HEK293T (cell line): ENCODE data around the gene SLAMF7.

Experiments
- CTCF ChIA-PET: fragments of 350-600 bp; formaldehyde crosslinking; extraction: SDS; loops from one replicate; lab custom pipeline; 2021; ENCODE audit warnings: antibody characterized with exemption, inconsistent platforms; lab: Yijun Ruan, JAX
- POLR2A ChIA-PET: fragments of 350-600 bp; formaldehyde crosslinking; extraction: SDS; loops from one replicate; lab custom pipeline; 2020; ENCODE audit warnings: antibody characterized with exemption, inconsistent platforms; lab: Yijun Ruan, JAX
- DNase-seq: peaks from one replicate; pipeline ENCODE4 v3.0.0; 2012; ENCODE audit warnings: mixed read lengths; ENCODE audit errors: extremely low spot score
- ARNT ChIP-seq: fragments of 450-650 bp; IDR thresholded peaks from 2 replicates; pipeline ENCODE4 v1.6.1; 2017; ENCODE audit warnings: mild to moderate bottlenecking
- BHLHE40 ChIP-seq: fragments of 450-650 bp; IDR thresholded peaks from 2 replicates; pipeline ENCODE4 v1.6.1; 2016; ENCODE audit warnings: mild to moderate bottlenecking, moderate library complexity, borderline replicate concordance
- CTBP1 ChIP-seq: fragments of 450-650 bp; IDR thresholded peaks from 2 replicates; pipeline ENCODE4 v1.6.1; 2016; ENCODE audit warnings: borderline replicate concordance
- ELF4 ChIP-seq: fragments of 450-650 bp; IDR thresholded peaks from 2 replicates; pipeline ENCODE4 v1.6.1; 2017; ENCODE audit warnings: antibody characterized with exemption
- FOXA1 ChIP-seq: fragments of 450-650 bp; IDR thresholded peaks from 2 replicates; pipeline ENCODE4 v1.6.1; 2016; ENCODE audit warnings: mild to moderate bottlenecking
- FOXK2 ChIP-seq: fragments of 450-650 bp; IDR thresholded peaks from 2 replicates; pipeline ENCODE4 v1.6.1; 2016; ENCODE audit warnings: mild to moderate bottlenecking
- FOXM1 ChIP-seq: fragments of 450-650 bp; IDR thresholded peaks from 2 replicates; pipeline ENCODE4 v1.6.1; 2017; ENCODE audit warnings: mild to moderate bottlenecking, borderline replicate concordance
- HDGF ChIP-seq: fragments of 450-650 bp; IDR thresholded peaks from 2 replicates; pipeline ENCODE4 v1.6.1; 2017; ENCODE audit warnings: antibody characterized with exemption, borderline replicate concordance
- L3MBTL2 ChIP-seq: fragments of 450-650 bp; conservative IDR thresholded peaks from 2 replicates; pipeline ENCODE4 v1.6.1; 2016; ENCODE audit warnings: mild to moderate bottlenecking
- LEF1 ChIP-seq: fragments of 450-650 bp; IDR thresholded peaks from 2 replicates; pipeline ENCODE4 v1.6.1; 2017; ENCODE audit warnings: mild to moderate bottlenecking, borderline replicate concordance
- NFRKB ChIP-seq: fragments of 450-650 bp; IDR thresholded peaks from 2 replicates; pipeline ENCODE4 v1.6.1; 2016; ENCODE audit warnings: mild to moderate bottlenecking, moderate library complexity
- SP1 ChIP-seq: fragments of 450-650 bp; IDR thresholded peaks from 2 replicates; pipeline ENCODE4 v1.6.1; 2017
- SUZ12 ChIP-seq: fragments of 450-650 bp; IDR thresholded peaks from 2 replicates; pipeline ENCODE4 v1.6.1; 2016; ENCODE audit warnings: mild to moderate bottlenecking
- TARDBP ChIP-seq: fragments of 450-650 bp; IDR thresholded peaks from 2 replicates; pipeline ENCODE4 v1.6.1; 2016
- ZNF384 ChIP-seq: fragments of 450-650 bp; IDR thresholded peaks from 2 replicates; pipeline ENCODE4 v1.6.1; 2016
- TF ChIP-seq, protein P1 (sequence below): fragments of 450-650 bp; IDR thresholded peaks from 2 replicates; pipeline ENCODE4 v1.6.1; 2016

The SLAMF7 gene

DNA sequence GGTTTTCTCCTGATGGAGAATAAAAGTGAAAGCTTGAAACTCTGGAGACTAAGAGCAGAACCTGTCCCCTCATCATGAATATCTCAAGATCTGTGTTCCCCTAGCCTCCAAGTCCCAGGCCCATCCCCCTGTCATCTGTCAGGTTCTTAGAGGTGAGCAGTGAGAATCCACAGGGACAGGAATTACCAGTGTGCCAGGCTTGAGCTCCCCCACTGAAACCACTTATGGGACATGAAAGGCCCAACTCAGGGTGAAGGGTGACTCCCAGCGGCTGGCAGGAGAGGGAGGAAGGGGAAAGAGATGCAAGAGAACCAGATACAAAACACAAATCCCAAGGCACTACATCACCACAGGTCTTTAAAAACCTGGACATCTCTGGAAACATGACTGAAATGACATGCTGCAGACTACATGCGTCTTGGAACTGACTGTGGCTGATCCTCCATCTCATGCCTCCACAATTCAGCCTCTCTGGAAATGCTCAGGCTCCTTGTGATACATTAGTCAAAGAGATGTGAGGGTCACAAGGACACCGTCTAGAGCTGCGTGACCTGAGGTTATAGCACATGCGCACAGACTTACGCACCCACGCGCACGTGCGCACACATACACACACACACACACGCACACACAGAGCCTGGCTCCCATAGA, 50.1 kb downstream of the SLAMF7 start:
- TF ChIP-seq SP1 (no peak), NFRKB (no peak), HDGF (no peak), CTBP1 (no peak), LEF1 (no peak), TARDBP (no peak), SUZ12 (no peak), BHLHE40 (no peak), ARNT (no peak), FOXM1 (no peak), ELF4 (no peak), ZNF384 (no peak)
- TF ChIP-seq, protein P1, sequence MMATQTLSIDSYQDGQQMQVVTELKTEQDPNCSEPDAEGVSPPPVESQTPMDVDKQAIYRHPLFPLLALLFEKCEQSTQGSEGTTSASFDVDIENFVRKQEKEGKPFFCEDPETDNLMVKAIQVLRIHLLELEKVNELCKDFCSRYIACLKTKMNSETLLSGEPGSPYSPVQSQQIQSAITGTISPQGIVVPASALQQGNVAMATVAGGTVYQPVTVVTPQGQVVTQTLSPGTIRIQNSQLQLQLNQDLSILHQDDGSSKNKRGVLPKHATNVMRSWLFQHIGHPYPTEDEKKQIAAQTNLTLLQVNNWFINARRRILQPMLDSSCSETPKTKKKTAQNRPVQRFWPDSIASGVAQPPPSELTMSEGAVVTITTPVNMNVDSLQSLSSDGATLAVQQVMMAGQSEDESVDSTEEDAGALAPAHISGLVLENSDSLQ = no peak
- no peak for DNase-seq
- CTCF ChIA-PET = no interaction called here
- POLR2A ChIA-PET = no interaction called here

DNA sequence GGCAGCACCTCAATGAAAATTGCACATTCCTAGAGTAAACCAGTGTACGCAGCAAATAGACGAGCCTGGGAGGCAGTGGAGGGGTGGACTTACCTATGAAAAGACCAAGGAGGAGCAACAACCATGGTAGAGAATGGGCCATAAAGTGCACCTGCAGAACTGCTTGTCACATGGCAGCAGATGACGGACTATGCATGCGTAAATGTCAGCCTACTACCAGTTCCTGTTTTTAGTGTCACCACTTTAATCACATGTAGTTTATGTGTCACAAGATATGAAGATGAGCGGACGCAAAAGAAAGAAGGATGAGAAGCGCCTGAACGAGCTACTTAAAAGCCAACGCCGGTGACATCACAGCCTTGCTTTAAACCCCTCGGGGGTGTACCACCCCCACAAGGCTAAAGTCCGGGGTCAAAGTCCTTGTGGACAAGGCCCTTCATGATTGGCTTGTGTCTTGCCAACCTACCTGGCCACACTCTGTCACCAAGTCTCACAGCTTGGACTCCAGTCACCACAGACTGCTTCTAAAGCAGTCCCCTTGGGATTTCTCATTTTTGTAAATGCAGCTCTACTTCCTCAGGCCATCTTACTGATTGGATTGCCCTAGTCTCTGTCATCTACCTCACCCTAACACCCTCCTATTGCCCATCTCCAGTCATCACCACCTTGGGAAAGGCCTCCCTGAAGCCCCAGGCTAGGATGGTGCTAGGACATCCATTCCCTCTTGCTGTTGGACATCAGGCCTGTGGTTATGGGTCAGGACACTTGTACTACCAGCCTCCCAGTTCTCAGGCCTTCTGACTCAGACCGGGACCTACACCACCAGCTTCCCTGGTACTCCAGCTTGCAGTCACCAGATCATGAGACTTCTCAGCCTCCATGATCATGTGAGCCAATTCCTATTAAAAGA, 50.9 kb downstream of the SLAMF7 start:
- DNase-seq = no peak
- POLR2A ChIA-PET = no interaction called here
- TF ChIP-seq ARNT (no peak), NFRKB (no peak), SP1 (no peak), HDGF (no peak), FOXA1 (no peak), ZNF384 (no peak), SUZ12 (no peak), BHLHE40 (no peak), CTBP1 (no peak)
- CTCF ChIA-PET = no interaction called here

- CTCF ChIA-PET = interaction anchor here (0.9 to 1.2 kb wide), 2 partner anchors 17 to 46 kb away, joined by 3 to 4 read pairs; no protein-coding TSS in a partner anchor
Observed at GRCh38 chr1:160794376-160794775, 55.3 kb downstream of the SLAMF7 start.

DNA sequence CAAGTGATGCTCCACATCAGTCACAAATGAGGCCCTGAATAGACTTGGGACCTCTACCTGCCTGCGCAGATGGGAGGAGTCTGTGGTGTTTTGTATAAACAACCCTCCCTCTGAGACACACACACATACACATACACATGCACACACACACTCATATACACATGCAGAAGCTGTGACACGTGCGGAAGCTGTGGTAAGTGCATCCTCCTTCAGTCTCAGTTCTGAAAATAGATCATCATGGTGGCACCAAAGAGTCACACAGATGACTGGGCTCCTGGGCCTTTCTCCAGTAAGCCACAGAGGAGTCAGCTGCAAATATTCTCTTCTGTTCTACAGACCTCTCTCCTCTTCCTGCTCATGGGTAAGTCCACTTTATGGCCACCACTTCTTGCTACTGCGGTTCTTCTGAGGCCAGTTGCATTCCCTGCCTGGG, 56.9 kb downstream of the SLAMF7 start, which contains the start of gene LY9:
Gene LY9 (plus strand): TSS at position 224 of the 433 bp plus-strand sequence. CDS start 14 bp downstream, at position 238.
- no peak for DNase-seq
- ChIA-PET POLR2A (no interaction called here), CTCF (no interaction called here)
- TF ChIP-seq, protein P1 = no peak
- no peak for TF ChIP-seq HDGF
- TF ChIP-seq ELF4 = no peak
- TF ChIP-seq ARNT = no peak
- no peak for TF ChIP-seq FOXK2
- TF ChIP-seq CTBP1 = no peak
- TF ChIP-seq SP1 = no peak
- no peak for TF ChIP-seq SUZ12
- no peak for TF ChIP-seq TARDBP
- no peak for TF ChIP-seq BHLHE40
- TF ChIP-seq NFRKB = no peak
- no peak for TF ChIP-seq L3MBTL2
- TF ChIP-seq ZNF384 = no peak
- TF ChIP-seq LEF1 = no peak
- TF ChIP-seq FOXA1 = no peak
- no peak for TF ChIP-seq FOXM1

More at GRCh38 chr1:160794376-160794775, 55.3 kb downstream of the SLAMF7 start:
- no peak for TF ChIP-seq HDGF
- no peak for TF ChIP-seq ZNF384
- TF ChIP-seq FOXM1 = no peak
- no peak for DNase-seq
- POLR2A ChIA-PET = no interaction called here

DNA sequence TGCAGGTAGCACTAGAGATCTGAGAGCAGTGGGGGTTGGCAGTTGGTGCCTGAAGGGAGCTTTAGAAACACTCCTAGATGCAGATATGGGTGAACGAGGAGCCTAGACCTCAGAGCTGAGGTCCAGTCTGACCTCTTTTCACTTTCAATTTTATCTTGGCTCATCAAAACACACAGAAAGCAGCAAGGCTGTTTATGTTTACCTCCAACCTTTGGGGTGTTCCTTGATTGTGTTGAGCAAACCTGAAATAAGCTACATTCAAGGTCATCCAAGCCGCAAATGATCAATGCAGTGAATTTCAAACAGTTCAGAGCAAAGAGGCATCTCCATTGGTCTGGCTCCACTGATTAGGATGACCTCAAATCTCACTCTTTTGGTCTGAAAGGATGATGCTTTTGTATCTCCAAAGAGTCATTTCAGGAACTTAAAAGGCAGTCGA, 58.2 kb downstream of the SLAMF7 start:
- ChIA-PET CTCF (interaction anchor here (0.6 kb wide), 1 partner anchor 193 kb away, joined by 4 read pairs; no protein-coding TSS in a partner anchor), POLR2A (no interaction called here)
- DNase-seq = no peak
- TF ChIP-seq ARNT (no peak), FOXM1 (no peak), HDGF (no peak), TARDBP (no peak), FOXK2 (no peak), FOXA1 (no peak)

- DNase-seq = no peak
- CTCF ChIA-PET = interaction anchor here (0.6 kb wide), 1 partner anchor 193 kb away, joined by 4 read pairs; no protein-coding TSS in a partner anchor
- TF ChIP-seq FOXM1 (no peak), FOXA1 (no peak), FOXK2 (no peak), SUZ12 (no peak), ZNF384 (no peak), ELF4 (no peak), BHLHE40 (no peak), HDGF (no peak), SP1 (no peak)
- POLR2A ChIA-PET = no interaction called here
Observed at GRCh38 chr1:160797861-160798273, 58.8 kb downstream of the SLAMF7 start.
